ENCODE results near the gene LRRC8B. TPM values are rescaled to one million over a fixed set of nuclear protein-coding genes. Genes with fewer than 3 reads are reported as not detected.

Gene LRRC8B
- under 1 TPM; 0.07 to 0.57 (median 0.15) TPM for total RNA-seq (2021; fragmentation: NEBNext Ultra II Directional; extraction: Animal tissue kit (Norgen Biotek cat#: 25700))
- long read RNA-seq: 0 reads

DNA sequence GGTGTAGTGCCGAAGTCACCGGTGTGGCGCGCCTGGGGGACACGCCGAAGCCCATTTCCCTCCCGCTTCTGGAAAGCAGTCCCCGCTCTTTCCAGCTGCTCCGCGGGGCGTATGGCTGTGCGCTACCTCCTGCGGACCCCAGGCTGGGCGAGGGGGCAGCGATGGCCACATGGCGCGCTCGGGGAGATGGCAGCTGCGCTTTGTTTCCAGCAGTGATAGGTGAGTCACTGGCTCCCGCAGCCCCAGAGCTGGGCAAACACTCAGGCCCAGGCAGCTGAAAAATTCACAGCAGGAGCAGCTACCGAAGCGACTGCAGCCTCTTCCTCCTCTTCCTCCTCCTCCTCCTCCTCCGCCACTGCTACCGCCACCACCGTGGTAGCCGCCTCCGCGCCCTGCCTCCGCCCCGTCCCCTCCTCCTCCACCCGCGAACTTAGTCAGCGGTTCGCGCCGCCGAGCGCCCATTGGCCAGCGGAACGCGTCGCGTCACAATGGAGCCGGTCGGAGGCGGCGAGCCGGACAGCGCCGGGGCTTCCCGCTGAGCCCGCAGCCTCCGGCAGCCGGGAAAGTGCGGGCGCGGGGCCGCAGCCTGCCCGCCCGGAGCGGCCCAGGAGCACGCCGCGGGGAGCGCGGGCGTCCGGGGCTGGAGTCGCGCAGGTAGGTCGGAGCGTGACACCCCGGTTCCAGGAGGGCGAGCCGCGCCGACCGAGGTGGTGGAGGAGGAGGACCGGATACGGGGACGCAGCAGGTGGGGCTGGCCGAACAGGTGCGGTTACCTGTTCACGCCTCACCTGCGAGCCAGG, at the start of gene LRRC8B:
Gene LRRC8B, plus strand, starts transcription at position 461 of the 800 bp plus-strand sequence. CDS start 57,822 bp downstream, outside the sequence.
- peak; percentile 56 for DNase-seq
- H3K9me3 Mint-ChIP-seq: no peaks in the 10 kb centered on the region
- no peak within 1 kb of the TSS for H3K27ac Mint-ChIP-seq
- H3K4me1 Mint-ChIP-seq (ENCODE audit: low read depth): peaks cover 6% of the 10 kb centered on the region; the same call in 1 of the 2 replicates
- H3K27me3 Mint-ChIP-seq (ENCODE audit: insufficient read depth): peaks cover 13% of the 10 kb centered on the region
- TF ChIP-seq, protein P1, sequence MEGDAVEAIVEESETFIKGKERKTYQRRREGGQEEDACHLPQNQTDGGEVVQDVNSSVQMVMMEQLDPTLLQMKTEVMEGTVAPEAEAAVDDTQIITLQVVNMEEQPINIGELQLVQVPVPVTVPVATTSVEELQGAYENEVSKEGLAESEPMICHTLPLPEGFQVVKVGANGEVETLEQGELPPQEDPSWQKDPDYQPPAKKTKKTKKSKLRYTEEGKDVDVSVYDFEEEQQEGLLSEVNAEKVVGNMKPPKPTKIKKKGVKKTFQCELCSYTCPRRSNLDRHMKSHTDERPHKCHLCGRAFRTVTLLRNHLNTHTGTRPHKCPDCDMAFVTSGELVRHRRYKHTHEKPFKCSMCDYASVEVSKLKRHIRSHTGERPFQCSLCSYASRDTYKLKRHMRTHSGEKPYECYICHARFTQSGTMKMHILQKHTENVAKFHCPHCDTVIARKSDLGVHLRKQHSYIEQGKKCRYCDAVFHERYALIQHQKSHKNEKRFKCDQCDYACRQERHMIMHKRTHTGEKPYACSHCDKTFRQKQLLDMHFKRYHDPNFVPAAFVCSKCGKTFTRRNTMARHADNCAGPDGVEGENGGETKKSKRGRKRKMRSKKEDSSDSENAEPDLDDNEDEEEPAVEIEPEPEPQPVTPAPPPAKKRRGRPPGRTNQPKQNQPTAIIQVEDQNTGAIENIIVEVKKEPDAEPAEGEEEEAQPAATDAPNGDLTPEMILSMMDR (IDR thresholded peaks at IDR 0.05): no peak
- H3K4me3 Mint-ChIP-seq: peak within 1 kb of the TSS; percentile 78
- H3K36me3 Mint-ChIP-seq (ENCODE audit: low read depth): no peaks in the 10 kb centered on the region

DNA sequence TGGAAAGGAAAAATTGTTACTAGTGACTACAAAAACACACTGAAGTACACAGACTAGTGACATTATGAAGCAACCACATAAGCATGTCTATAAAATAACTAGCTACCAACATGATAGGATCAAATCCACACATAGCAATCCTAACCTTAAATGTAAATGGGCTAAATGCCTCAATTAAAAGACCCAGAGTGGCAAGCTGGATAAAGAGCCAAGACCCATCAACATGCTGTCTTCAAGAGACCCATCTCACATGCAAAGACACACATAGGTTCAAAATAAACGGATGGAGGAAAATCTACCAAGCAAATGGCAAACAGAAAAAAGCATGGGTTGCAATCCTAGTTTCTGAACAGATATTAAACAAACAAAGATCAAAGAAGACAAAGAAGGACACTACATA, 49.4 kb upstream of the LRRC8B start:
- TF ChIP-seq, protein P1 (IDR thresholded peaks at IDR 0.05): no peak
- H3K9me3 Mint-ChIP-seq: no peaks in the 10 kb centered on the region
- no peaks in the 10 kb centered on the region for H3K36me3 Mint-ChIP-seq (ENCODE audit: low read depth)
- no peak for DNase-seq
- no peak overlapping the region for H3K27ac Mint-ChIP-seq
- no peaks in the 10 kb centered on the region for H3K4me1 Mint-ChIP-seq (ENCODE audit: low read depth)
- H3K27me3 Mint-ChIP-seq (ENCODE audit: insufficient read depth): no peaks in the 10 kb centered on the region; the same call in 1 of the 2 replicates
- no peak overlapping the region for H3K4me3 Mint-ChIP-seq

DNA sequence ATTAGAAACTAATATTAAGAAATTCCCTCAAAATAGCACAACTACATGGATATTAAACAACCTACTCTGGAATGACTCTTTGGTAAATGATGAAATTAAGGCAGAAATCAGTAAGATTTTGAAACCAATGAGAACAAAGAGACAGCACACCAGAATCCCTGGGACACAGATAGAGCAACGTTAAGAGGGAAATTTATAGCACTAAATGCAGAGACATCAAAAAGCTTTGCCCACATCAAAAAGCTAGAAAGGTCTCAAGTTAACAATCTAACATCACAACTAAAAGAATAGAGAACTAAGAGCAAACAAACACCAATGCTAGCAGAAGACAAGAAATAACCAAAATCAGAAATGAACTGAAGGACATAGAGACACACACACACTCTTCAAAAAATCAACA, 48.6 kb upstream of the LRRC8B start:
- Mint-ChIP-seq H3K27me3 (ENCODE audit: insufficient read depth) (no peaks in the 10 kb centered on the region; the same call in 1 of the 2 replicates), H3K36me3 (ENCODE audit: low read depth) (no peaks in the 10 kb centered on the region), H3K4me3 (no peak overlapping the region), H3K9me3 (no peaks in the 10 kb centered on the region), H3K4me1 (ENCODE audit: low read depth) (no peaks in the 10 kb centered on the region), H3K27ac (no peak overlapping the region)
- TF ChIP-seq, protein P1 (IDR thresholded peaks at IDR 0.05): no peak
- DNase-seq: no peak

DNA sequence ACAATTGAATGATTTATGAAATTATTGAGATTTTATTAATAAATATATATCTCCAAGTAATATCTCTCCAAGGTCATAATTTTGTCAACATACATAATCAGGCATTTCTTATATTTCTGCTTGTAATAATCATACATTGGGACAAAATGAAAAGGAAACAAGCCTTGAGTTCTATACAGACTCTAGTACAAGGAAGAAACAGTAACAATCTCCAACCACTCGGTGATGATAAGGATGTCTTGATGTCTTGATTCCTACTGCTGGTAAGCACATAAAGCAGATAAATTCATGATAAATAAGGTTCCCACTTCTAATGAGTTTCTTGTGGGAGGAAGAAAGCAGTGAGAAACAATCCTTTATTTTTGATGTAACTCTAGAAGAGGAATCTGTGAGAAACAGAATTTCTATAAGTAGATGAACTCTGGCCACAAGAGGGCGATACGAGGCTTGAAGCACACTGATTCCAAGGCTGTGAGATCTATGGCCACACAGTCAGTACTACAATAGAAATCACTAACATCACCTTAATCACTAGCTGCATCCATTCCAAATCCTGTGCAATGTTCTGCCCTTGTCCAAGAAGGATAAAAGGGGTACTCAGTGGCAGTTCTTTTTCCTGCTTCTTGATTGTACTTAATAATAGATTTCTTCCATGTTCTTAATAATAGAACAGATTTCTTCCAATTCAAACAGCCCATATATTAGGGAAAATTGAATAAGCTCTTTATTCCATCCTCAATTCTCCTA, 41.4 kb upstream of the LRRC8B start:
- Mint-ChIP-seq H3K27me3 (ENCODE audit: insufficient read depth) (peaks cover 4% of the 10 kb centered on the region), H3K4me3 (no peak overlapping the region), H3K27ac (no peak overlapping the region), H3K4me1 (ENCODE audit: low read depth) (no peaks in the 10 kb centered on the region), H3K9me3 (no peaks in the 10 kb centered on the region), H3K36me3 (ENCODE audit: low read depth) (no peaks in the 10 kb centered on the region)
- peak; percentile 64 for DNase-seq
- TF ChIP-seq, protein P1 (IDR thresholded peaks at IDR 0.05): peak; percentile 91

DNA sequence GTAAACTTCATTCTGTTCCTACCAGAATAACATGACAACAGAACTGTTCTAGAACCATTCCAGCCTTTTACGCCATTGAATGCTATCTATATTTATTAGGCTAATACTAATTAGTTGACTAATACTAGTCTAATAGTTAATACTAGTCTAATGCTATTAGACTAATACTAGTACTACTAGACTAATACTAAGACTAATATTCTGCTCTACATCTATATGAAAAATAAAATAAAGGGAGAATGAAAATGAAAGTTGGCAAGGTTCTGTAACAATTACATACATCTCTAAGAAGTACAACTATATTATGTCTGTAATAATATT, 40.9 kb upstream of the LRRC8B start:
- Mint-ChIP-seq H3K27me3 (ENCODE audit: insufficient read depth) (peaks cover 4% of the 10 kb centered on the region), H3K9me3 (no peaks in the 10 kb centered on the region), H3K36me3 (ENCODE audit: low read depth) (no peaks in the 10 kb centered on the region), H3K4me1 (ENCODE audit: low read depth) (no peaks in the 10 kb centered on the region), H3K4me3 (no peak overlapping the region), H3K27ac (no peak overlapping the region)
- DNase-seq: no peak
- TF ChIP-seq, protein P1 (IDR thresholded peaks at IDR 0.05): no peak
